Measurements from ENCODE around the gene PRSS33. TPM values are rescaled to one million over a fixed set of nuclear protein-coding genes. Genes with fewer than 3 reads are reported as not detected.

Gene PRSS33
- total RNA-seq, 1 experiment from 2014 or later = not detected

GRCh38 chr16:2808181-2808580, 20.8 kb upstream of the PRSS33 start:
- H3K14ac ChIP-seq (ENCODE audit: insufficient read depth, low read length) = no peak overlapping the region
- H3K79me1 ChIP-seq (ENCODE audit: insufficient read depth, low read depth, low read length, poor library complexity, severe bottlenecking) = no peaks in the 10 kb centered on the region
- no peak for TF ChIP-seq CTCF (conservative IDR thresholded peaks at IDR 0.05)
- H2BK5ac ChIP-seq (ENCODE audit: insufficient read length, low read length) = no peak overlapping the region
- no peak overlapping the region for H4K5ac ChIP-seq (ENCODE audit: insufficient read length, low read depth, low read length)
- H3T11ph ChIP-seq (ENCODE audit: low read length) = no peak overlapping the region
- Mint-ChIP-seq H3K36me3 (ENCODE audit: insufficient read depth in 1 of 3, low read depth in 3 of 3) (peaks cover 0 to 4% (median 0%) of the 10 kb centered on the region in 3 experiments; a peak in 2 of 7 replicates), H3K4me1 (peaks cover 7% of the 10 kb centered on the region in 2 experiments; a peak in 3 of 4 replicates), H3K27me3 (ENCODE audit: low read depth) (peaks cover 43% of the 10 kb centered on the region), H3K27ac (no peak overlapping the region), H3K4me3 (no peak overlapping the region), H3K9me3 (peaks cover 22 to 27% of the 10 kb centered on the region in 2 experiments)
- H2AFZ ChIP-seq (ENCODE audit: low read length) = no peak overlapping the region
- DNase-seq = no peak
- H2BK120ac ChIP-seq (ENCODE audit: low read depth, low read length, poor library complexity, severe bottlenecking) = no peak overlapping the region
- H4K20me1 ChIP-seq (ENCODE audit: control insufficient read depth, insufficient read depth, insufficient read length) = no peaks in the 10 kb centered on the region
- H2BK15ac ChIP-seq (ENCODE audit: low read depth, low read length) = no peak overlapping the region
- H2AK5ac ChIP-seq (ENCODE audit: insufficient read length, low read length) = no peak overlapping the region
- no peak overlapping the region for H4K91ac ChIP-seq (ENCODE audit: insufficient read length, low read depth, low read length)
- no peak overlapping the region for H3K23ac ChIP-seq (ENCODE audit: insufficient read length, low read depth, low read length)
- H3K9me3 ChIP-seq (ENCODE audit: control insufficient read depth, low read depth, low read length) = peaks cover 10% of the 10 kb centered on the region
- no peak overlapping the region for H3K4ac ChIP-seq (ENCODE audit: low read depth, low read length)
- no peak overlapping the region for H2BK20ac ChIP-seq (ENCODE audit: low read depth, low read length, poor library complexity, severe bottlenecking)
- no peak overlapping the region for H3K4me2 ChIP-seq (ENCODE audit: insufficient read depth, insufficient read length, low read length)
- no peak overlapping the region for H2BK12ac ChIP-seq (ENCODE audit: insufficient read length, low read depth, low read length)
- no peak overlapping the region for H3K27ac ChIP-seq (ENCODE audit: insufficient read length, low read depth, low read length)
- no peaks in the 10 kb centered on the region for H3K27me3 ChIP-seq (ENCODE audit: insufficient read depth, low read length)
- no peaks in the 10 kb centered on the region for H3K79me2 ChIP-seq (ENCODE audit: insufficient read depth, low read length)
- no peak overlapping the region for H3K56ac ChIP-seq (ENCODE audit: insufficient read length, low read depth, low read length)
- no peak overlapping the region for H3K18ac ChIP-seq (ENCODE audit: insufficient read length, low read depth, low read length)
- no CpG with 5 or more reads among the region's 7 CpGs for WGBS (ENCODE audit: extremely low coverage, insufficient read length, low lambda C conversion rate)
- H3K4me1 ChIP-seq (ENCODE audit: insufficient read depth, low read length) = no peaks in the 10 kb centered on the region
- H3K23me2 ChIP-seq (ENCODE audit: insufficient read length, low read depth, low read length, poor library complexity, severe bottlenecking) = no peaks in the 10 kb centered on the region
- no peak overlapping the region for H4K8ac ChIP-seq (replicated peaks; ENCODE audit: insufficient read length, low read depth, low read length)
- no peak overlapping the region for H3K9ac ChIP-seq (ENCODE audit: extremely low read depth, insufficient read length, low read length)
